Kidney epithelial cell (primary cell): ENCODE data around the gene STX8. TPM values are rescaled to one million over a fixed set of nuclear protein-coding genes. Genes with fewer than 3 reads are reported as not detected.

ENCODE experiments used
- DNase-seq: peaks from one replicate; pipeline ENCODE4 v3.0.0-alpha.2; 2010; ENCODE audit warnings: low read depth
- H3K27me3 ChIP-seq: 2 replicates; pipeline ENCODE4 v1.6.0; 2011; ENCODE audit warnings: low read length; ENCODE audit not compliant: control insufficient read depth, insufficient read depth
- H3K36me3 ChIP-seq: 2 replicates; pipeline ENCODE4 v1.5.1; 2011; ENCODE audit warnings: low read length; ENCODE audit not compliant: control insufficient read depth, insufficient read depth
- H3K4me3 ChIP-seq: 2 replicates; pipeline ENCODE4 v1.5.1; 2011; ENCODE audit warnings: low read depth, mild to moderate bottlenecking, control low read depth, low read length
- CTCF ChIP-seq: IDR thresholded peaks from 2 replicates; pipeline ENCODE4 v1.5.1; 2011; ENCODE audit warnings: mild to moderate bottlenecking, moderate library complexity, low read length, control low read depth, inconsistent platforms; ENCODE audit not compliant: insufficient read depth, poor library complexity, severe bottlenecking
- total RNA-seq: library from RNA; depleted of rRNA; stranded (reverse); fragments of >200 nt; gene quantifications from 2 replicates; pipeline ENCODE4 v1.2.3, GENCODE V29; 2015

STX8 gene
- total RNA-seq, 1 donor from 2014 or later: 76.3 TPM

- no peak for DNase-seq
- H3K36me3 ChIP-seq: no peaks in the 10 kb centered on the region
- TF ChIP-seq CTCF: no peak
- H3K4me3 ChIP-seq: no peak overlapping the region
- H3K27me3 ChIP-seq: no peaks in the 10 kb centered on the region
Measured at GRCh38 chr17:9521062-9521461, 54.6 kb downstream of the STX8 start.

DNA sequence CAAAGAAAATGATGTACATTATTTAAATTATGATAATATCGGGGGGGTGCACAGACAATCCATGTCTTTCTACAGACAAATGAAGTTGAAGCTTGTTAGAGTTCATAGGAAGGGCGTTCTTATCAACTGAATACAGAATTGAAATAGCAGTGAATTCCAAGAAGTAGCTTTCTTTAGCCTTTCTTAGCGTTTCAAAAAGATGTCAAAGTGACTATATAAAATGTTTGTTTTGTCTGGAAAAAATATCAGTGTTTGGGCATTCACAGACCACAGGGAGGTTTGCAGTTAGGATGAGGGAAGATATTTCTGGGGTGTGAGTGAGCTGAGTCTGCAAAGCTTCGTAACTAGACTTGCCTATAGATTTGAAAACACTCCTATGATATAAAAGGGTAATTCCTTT lies 55.0 kb downstream of the STX8 start:
- Histone ChIP-seq H3K4me3 (no peak overlapping the region), H3K27me3 (no peaks in the 10 kb centered on the region), H3K36me3 (no peaks in the 10 kb centered on the region)
- TF ChIP-seq CTCF: no peak
- no peak for DNase-seq

- TF ChIP-seq CTCF: no peak
- no peaks in the 10 kb centered on the region for H3K27me3 ChIP-seq
- no peaks in the 10 kb centered on the region for H3K36me3 ChIP-seq
- DNase-seq: no peak
- no peak overlapping the region for H3K4me3 ChIP-seq
Measured at GRCh38 chr17:9519583-9520272, 55.9 kb downstream of the STX8 start.

DNA sequence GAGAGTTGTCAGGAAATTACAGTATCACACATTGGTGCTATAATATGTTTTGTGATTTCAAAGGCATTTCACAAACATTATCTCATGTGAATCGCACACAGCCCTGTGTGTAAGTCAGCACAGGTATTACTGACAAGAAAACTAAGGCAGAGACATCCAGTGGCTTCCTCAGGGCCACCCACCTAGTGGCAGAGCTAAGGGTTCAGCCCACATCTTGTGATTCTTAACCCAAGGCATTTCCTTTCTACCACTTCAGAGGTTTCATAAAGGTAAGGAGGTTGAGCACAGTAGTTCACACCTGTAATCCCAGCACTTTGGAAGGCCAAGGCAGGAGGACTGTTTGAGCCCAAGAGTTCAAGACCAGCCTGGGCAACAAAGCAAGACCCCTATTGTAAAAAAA lies 58.2 kb downstream of the STX8 start:
- Histone ChIP-seq H3K27me3 (no peaks in the 10 kb centered on the region), H3K4me3 (no peak overlapping the region), H3K36me3 (no peaks in the 10 kb centered on the region)
- TF ChIP-seq CTCF: no peak
- DNase-seq: no peak

GRCh38 chr17:9513266-9513665 lies 62.4 kb downstream of the STX8 start:
- Histone ChIP-seq H3K27me3 (no peaks in the 10 kb centered on the region), H3K4me3 (no peak overlapping the region), H3K36me3 (no peaks in the 10 kb centered on the region)
- TF ChIP-seq CTCF: no peak
- no peak for DNase-seq
